Tibial nerve (tissue), 4 donors: ENCODE results near the gene SORCS2. TPM values are rescaled to one million over a fixed set of nuclear protein-coding genes. Genes with fewer than 3 reads are reported as not detected.

Experiments
- DNase-seq, 2 donors: peaks; one replicate each; pipeline ENCODE4 v3.0.0-alpha.2; 2019; ENCODE audit warnings: low spot score in 2 of 2
- H3K27ac ChIP-seq, 4 donors: fragments of 200-600 bp; sonication (generic) in 3 of 4; one replicate each; pipeline ENCODE4 v1.5.1; 2017 to 2019; ENCODE audit warnings: mild to moderate bottlenecking in 1 of 4
- H3K27me3 ChIP-seq, 2 donors: fragments of 200-600 bp; sonication (generic) in 1 of 2; one replicate each; pipeline versions ENCODE4 v1.5.1 to v1.6.0; 2017 to 2019
- H3K36me3 ChIP-seq, 3 donors: fragments of 200-600 bp; sonication (generic); one replicate each; pipeline ENCODE4 v1.5.1; 2018 to 2019
- H3K4me1 ChIP-seq, 4 donors: fragments of 200-600 bp; sonication (generic) in 3 of 4; one replicate each; pipeline ENCODE4 v1.5.1; 2017 to 2019
- H3K4me3 ChIP-seq, 4 donors: fragments of 200-600 bp; sonication (generic) in 3 of 4; one replicate each; pipeline ENCODE4 v1.5.1; 2017 to 2019; ENCODE audit warnings: mild to moderate bottlenecking in 1 of 4, moderate library complexity in 1 of 4
- H3K9me3 ChIP-seq, 4 donors: fragments of 200-600 bp; sonication (generic) in 3 of 4; one replicate each; pipeline ENCODE4 v1.5.1; 2017 to 2019
- EP300 ChIP-seq, 2 donors: sonication (generic); formaldehyde crosslinking; IDR thresholded peaks; one replicate each; pipeline ENCODE4 v1.6.1; 2017; ENCODE audit warnings: antibody characterized with exemption in 2 of 2, mild to moderate bottlenecking in 1 of 2
- POLR2A ChIP-seq, 2 donors: fragments of 450-650 bp; IDR thresholded peaks; one replicate each; pipeline ENCODE4 v1.6.1; 2017; ENCODE audit warnings: antibody characterized with exemption in 2 of 2, mild to moderate bottlenecking in 2 of 2, moderate library complexity in 2 of 2
- WGBS, 2 donors: methylation state at CpG; one replicate each; pipeline ENCODE4 v1.1.5; 2018; 5-methylcytosine and 5-hydroxymethylcytosine counted together
- total RNA-seq, 4 donors: library from RNA; depleted of rRNA; stranded (reverse); fragments of >200 nt; gene quantifications; one replicate each; pipeline ENCODE4 v1.1.0, GENCODE V29; 2016
- TF ChIP-seq, protein P1 (sequence below), 5 experiments: fragments of 200-600 bp in 3 of 5; fragments of 450-650 bp in 2 of 5; sonication (generic) in 3 of 5; IDR thresholded peaks; one replicate each; pipeline ENCODE4 v1.5.1; 2016 to 2019; ENCODE audit warnings: antibody characterized with exemption in 5 of 5, mild to moderate bottlenecking in 3 of 5, moderate library complexity in 2 of 5

SORCS2 gene
- total RNA-seq, 4 donors from 2014 or later, result 15.6 to 48.9 (median 38.3) TPM

DNA sequence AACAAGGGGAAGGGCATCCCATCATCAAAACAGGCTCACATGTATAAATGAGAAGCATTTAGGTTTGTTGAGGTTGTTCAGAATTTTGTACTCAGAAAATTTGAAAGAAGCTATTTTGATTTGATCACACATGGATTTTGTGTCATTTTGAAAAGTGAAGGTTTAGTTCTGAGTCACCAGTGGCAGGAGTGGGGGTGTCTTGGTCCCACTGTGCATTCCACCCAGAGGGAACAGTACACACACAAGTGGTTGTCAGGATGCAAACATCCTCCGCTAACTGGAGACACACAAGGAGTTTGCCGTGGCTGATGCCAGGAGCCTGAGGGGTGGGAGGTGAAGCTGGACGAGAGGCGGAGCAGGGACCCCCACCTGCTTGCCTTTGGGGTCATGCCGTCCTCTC lies 440.6 kb downstream of the SORCS2 start:
- H3K4me3 ChIP-seq, result no peak overlapping the region
- WGBS, 2 donors, result 84 to 93% methylated on average over 5 of the region's 5 CpGs

DNA sequence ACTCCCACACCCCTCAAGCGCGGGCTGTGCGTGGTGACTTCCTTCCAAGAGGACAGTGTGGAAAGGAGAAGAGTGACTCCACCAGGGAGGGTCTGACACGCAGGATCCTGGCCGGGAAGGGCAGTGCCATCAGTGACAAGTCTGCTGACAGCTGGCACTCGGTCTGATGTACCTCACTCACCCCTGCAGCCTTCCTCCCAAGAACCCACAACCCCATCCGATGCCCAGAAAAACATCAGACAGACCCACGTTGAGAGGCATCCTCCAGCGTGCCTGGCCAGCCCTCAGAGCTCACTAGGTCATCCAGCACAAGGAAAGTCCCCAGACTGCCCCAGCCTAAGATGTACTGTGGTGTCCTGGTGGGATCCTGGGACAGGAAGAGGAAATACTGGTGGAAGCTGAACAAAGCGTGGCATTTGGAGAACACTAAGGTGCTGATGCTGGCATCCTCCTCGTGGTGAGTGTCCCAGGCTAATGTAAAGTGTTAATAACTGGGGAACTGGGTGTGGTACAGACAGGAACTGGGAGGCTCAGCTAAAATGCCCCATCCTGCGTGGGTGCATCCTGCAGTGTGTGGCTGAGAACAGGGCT lies 442.4 kb downstream of the SORCS2 start:
- Histone ChIP-seq H3K4me3 (no peak overlapping the region), H3K27me3 (no peaks in the 10 kb centered on the region), H3K4me1 (peaks cover 0 to 38% (median 0%) of the 10 kb centered on the region in 4 donors), H3K9me3 (peaks cover 0 to 5% (median 0%) of the 10 kb centered on the region in 4 donors), H3K36me3 (peaks cover 0 to 11% (median 0%) of the 10 kb centered on the region in 3 donors), H3K27ac (no peak overlapping the region)
- no peak for DNase-seq
- WGBS, 2 donors, result 40 to 45% methylated on average over 10 to 12 of the region's 12 CpGs
- TF ChIP-seq EP300 (IDR thresholded peaks at IDR 0.05) (no peak), POLR2A (IDR thresholded peaks at IDR 0.05) (no peak)
- TF ChIP-seq, protein P1, sequence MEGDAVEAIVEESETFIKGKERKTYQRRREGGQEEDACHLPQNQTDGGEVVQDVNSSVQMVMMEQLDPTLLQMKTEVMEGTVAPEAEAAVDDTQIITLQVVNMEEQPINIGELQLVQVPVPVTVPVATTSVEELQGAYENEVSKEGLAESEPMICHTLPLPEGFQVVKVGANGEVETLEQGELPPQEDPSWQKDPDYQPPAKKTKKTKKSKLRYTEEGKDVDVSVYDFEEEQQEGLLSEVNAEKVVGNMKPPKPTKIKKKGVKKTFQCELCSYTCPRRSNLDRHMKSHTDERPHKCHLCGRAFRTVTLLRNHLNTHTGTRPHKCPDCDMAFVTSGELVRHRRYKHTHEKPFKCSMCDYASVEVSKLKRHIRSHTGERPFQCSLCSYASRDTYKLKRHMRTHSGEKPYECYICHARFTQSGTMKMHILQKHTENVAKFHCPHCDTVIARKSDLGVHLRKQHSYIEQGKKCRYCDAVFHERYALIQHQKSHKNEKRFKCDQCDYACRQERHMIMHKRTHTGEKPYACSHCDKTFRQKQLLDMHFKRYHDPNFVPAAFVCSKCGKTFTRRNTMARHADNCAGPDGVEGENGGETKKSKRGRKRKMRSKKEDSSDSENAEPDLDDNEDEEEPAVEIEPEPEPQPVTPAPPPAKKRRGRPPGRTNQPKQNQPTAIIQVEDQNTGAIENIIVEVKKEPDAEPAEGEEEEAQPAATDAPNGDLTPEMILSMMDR (IDR thresholded peaks at IDR 0.05), result no peak

More for the DNA sequence above, 440.6 kb downstream of the SORCS2 start:
- no peaks in the 10 kb centered on the region for H3K27me3 ChIP-seq
- H3K4me1 ChIP-seq, result peaks cover 0 to 35% (median 0%) of the 10 kb centered on the region in 4 donors
- peaks cover 0 to 8% (median 0%) of the 10 kb centered on the region in 4 donors for H3K9me3 ChIP-seq
- peaks cover 0 to under 1% (median 0%) of the 10 kb centered on the region in 3 donors for H3K36me3 ChIP-seq
- no peak for DNase-seq
- TF ChIP-seq EP300 (IDR thresholded peaks at IDR 0.05), result no peak
- no peak overlapping the region for H3K27ac ChIP-seq

DNA sequence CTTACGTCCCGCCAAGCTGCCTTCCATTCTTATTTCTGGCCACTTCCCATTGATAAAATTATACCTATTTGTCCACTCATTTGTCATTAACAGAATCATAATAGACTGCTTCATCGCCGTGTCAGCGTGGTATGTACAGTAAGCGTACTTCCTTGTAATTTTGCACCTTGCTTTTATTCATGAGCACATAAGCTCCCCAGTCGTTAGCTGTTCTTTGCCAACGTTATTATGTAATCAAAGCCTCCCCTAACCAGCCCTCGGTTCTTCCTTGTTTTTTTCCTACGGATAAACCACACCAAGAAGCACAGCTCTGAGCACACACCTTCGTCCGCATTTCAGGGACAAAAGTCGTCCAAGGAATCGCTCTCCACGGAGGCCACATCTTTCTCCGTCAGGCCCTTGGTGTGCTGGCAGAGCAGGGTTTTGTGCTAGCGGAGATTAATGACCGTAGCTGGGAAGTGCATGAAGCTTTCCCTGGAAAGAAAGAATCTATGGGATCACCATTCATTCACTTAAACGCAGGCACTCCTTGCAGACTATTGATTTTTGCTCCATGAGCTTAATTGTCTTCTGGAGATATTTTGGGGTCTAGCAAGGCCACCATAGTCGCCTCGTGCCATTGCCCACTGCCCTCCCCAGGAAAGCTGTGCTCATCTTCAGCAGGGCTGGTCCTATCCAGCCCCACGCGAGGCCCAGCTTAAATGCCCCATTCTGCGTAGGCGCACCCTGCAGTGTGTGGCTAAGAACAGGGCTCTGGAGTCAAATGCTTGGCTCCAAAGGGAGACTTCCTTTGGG lies 443.3 kb downstream of the SORCS2 start:
- Histone ChIP-seq H3K27ac (no peak overlapping the region), H3K4me3 (no peak overlapping the region), H3K36me3 (peaks cover 0 to 13% (median 0%) of the 10 kb centered on the region in 3 donors), H3K4me1 (peaks cover 0 to 30% (median 0%) of the 10 kb centered on the region in 4 donors), H3K9me3 (no peaks in the 10 kb centered on the region), H3K27me3 (no peaks in the 10 kb centered on the region)
- TF ChIP-seq EP300 (IDR thresholded peaks at IDR 0.05) (no peak), POLR2A (IDR thresholded peaks at IDR 0.05) (no peak)
- TF ChIP-seq, protein P1 (IDR thresholded peaks at IDR 0.05), result no peak
- no peak for DNase-seq
- 75 to 76% methylated on average over 23 to 25 of the region's 25 CpGs for WGBS, 2 donors

GRCh38 chr4:7636240-7636508 lies 443.8 kb downstream of the SORCS2 start:
- TF ChIP-seq, protein P1 (IDR thresholded peaks at IDR 0.05), result no peak
- TF ChIP-seq POLR2A (IDR thresholded peaks at IDR 0.05) (no peak), EP300 (IDR thresholded peaks at IDR 0.05) (no peak)
- H3K4me3 ChIP-seq, result no peak overlapping the region
- H3K27ac ChIP-seq, result no peak overlapping the region
- no peaks in the 10 kb centered on the region for H3K27me3 ChIP-seq
- peaks cover 0 to 17% (median 0%) of the 10 kb centered on the region in 3 donors for H3K36me3 ChIP-seq
- H3K4me1 ChIP-seq, result peaks cover 0 to 24% (median 0%) of the 10 kb centered on the region in 4 donors
- no peak for DNase-seq
- no peaks in the 10 kb centered on the region for H3K9me3 ChIP-seq
- 90 to 93% methylated on average over 12 of the region's 12 CpGs for WGBS, 2 donors

- TF ChIP-seq EP300 (IDR thresholded peaks at IDR 0.05) (no peak), POLR2A (IDR thresholded peaks at IDR 0.05) (no peak)
- TF ChIP-seq, protein P1 (IDR thresholded peaks at IDR 0.05), result no peak
- no peak for DNase-seq
- 86 to 89% methylated on average over 13 of the region's 13 CpGs for WGBS, 2 donors
- no peak overlapping the region for H3K27ac ChIP-seq
- H3K4me1 ChIP-seq, result peaks cover 0 to 17% (median 0%) of the 10 kb centered on the region in 4 donors
- peaks cover 0 to 17% (median 0%) of the 10 kb centered on the region in 3 donors for H3K36me3 ChIP-seq
- H3K4me3 ChIP-seq, result no peak overlapping the region
- no peaks in the 10 kb centered on the region for H3K9me3 ChIP-seq
- H3K27me3 ChIP-seq, result no peaks in the 10 kb centered on the region
These were observed 444.8 kb downstream of the SORCS2 start for GRCh38 chr4:7637139-7637538.
